OCI-LY1 (cell line): ENCODE measurements around the gene C1orf105.

Experiments
- H2AFZ ChIP-seq: fragments of 200-600 bp; sonication (generic), shearing (Covaris generic); 2 replicates; pipeline ENCODE4 v1.6.0; 2014; ENCODE audit warnings: antibody characterized with exemption, mild to moderate bottlenecking, low read length
- H3F3A ChIP-seq: fragments of 200-600 bp; sonication (generic), shearing (Covaris generic); 2 replicates; pipeline ENCODE4 v1.6.0; 2014; ENCODE audit warnings: mild to moderate bottlenecking, antibody characterized with exemption, low read length, moderate library complexity; ENCODE audit not compliant: insufficient read depth
- H3K27ac ChIP-seq: fragments of 200-600 bp; sonication (generic); 2 replicates; pipeline ENCODE4 v1.5.1; 2014; ENCODE audit warnings: low read length, mixed run types, mild to moderate bottlenecking, low read depth; ENCODE audit not compliant: poor library complexity, severe bottlenecking
- H3K27me3 ChIP-seq: fragments of 200-600 bp; sonication (generic); 2 replicates; pipeline ENCODE4 v1.6.0; 2014; ENCODE audit warnings: antibody characterized with exemption, mild to moderate bottlenecking, low read length, moderate library complexity; ENCODE audit not compliant: insufficient read depth
- H3K36me3 ChIP-seq: fragments of 200-600 bp; sonication (generic); 2 replicates; pipeline ENCODE4 v1.6.1; 2014; ENCODE audit warnings: mild to moderate bottlenecking, antibody characterized with exemption, low read length, moderate library complexity, mixed read lengths; ENCODE audit not compliant: insufficient read depth
- H3K4me1 ChIP-seq: fragments of 200-600 bp; sonication (generic); 2 replicates; pipeline ENCODE4 v1.5.1; 2014; ENCODE audit warnings: mild to moderate bottlenecking, low read length, moderate library complexity; ENCODE audit not compliant: insufficient read depth, severe bottlenecking
- H3K4me2 ChIP-seq: fragments of 200-600 bp; sonication (generic), shearing (Covaris generic); 2 replicates; pipeline ENCODE4 v1.6.1; 2014; ENCODE audit warnings: low read length
- H3K4me3 ChIP-seq: fragments of 200-600 bp; sonication (generic); 2 replicates; pipeline ENCODE4 v1.5.1; 2014; ENCODE audit warnings: low read length, low read depth, mild to moderate bottlenecking, mixed read lengths; ENCODE audit not compliant: poor library complexity, severe bottlenecking
- H3K79me2 ChIP-seq: fragments of 200-600 bp; shearing (Covaris generic); 2 replicates; pipeline ENCODE4 v1.6.1; 2016; ENCODE audit warnings: mixed run types, low read length, mixed read lengths; ENCODE audit not compliant: insufficient read depth
- H3K9ac ChIP-seq: fragments of 200-600 bp; sonication (generic), shearing (Covaris generic); 2 replicates; pipeline ENCODE4 v1.6.1; 2014; ENCODE audit warnings: mild to moderate bottlenecking, low read length, mixed read lengths
- H3K9me2 ChIP-seq: fragments of 200-600 bp; sonication (generic), shearing (Covaris generic); 2 replicates; pipeline ENCODE4 v1.6.1; 2014; ENCODE audit warnings: low read depth, mild to moderate bottlenecking, low read length, mixed read lengths
- H3K9me3 ChIP-seq: fragments of 200-600 bp; shearing (Covaris generic); 2 replicates; pipeline ENCODE4 v1.6.1; 2014; ENCODE audit warnings: low read length, mixed read lengths
- H4K20me1 ChIP-seq: fragments of 200-600 bp; sonication (generic), shearing (Covaris generic); 2 replicates; pipeline ENCODE4 v1.6.0; 2016; ENCODE audit warnings: mild to moderate bottlenecking, low read length; ENCODE audit not compliant: insufficient read depth
- CTCF ChIP-seq: fragments of 200-600 bp; sonication (generic), shearing (Covaris generic); IDR thresholded peaks from 2 replicates; pipeline ENCODE4 v1.5.1; 2017; ENCODE audit warnings: mild to moderate bottlenecking, antibody characterized with exemption, low read length, moderate library complexity, mixed read lengths
- EZH2 ChIP-seq: fragments of 200-600 bp; sonication (generic), shearing (Covaris generic); IDR thresholded peaks from 2 replicates; pipeline ENCODE4 v1.8.0; 2017; ENCODE audit warnings: borderline replicate concordance, mixed run types, mild to moderate bottlenecking, antibody characterized with exemption, low read length, moderate library complexity, mixed read lengths

C1orf105 gene

GRCh38 chr1:172394141-172394751 lies 26.2 kb upstream of the C1orf105 start:
- H3K4me2 ChIP-seq, result peak overlapping the region; percentile 62

GRCh38 chr1:172394811-172395210 lies 25.7 kb upstream of the C1orf105 start:
- H3K4me1 ChIP-seq, result peaks cover 72% of the 10 kb centered on the region
- H3K9me2 ChIP-seq, result no peaks in the 10 kb centered on the region
- TF ChIP-seq EZH2, result no peak
- TF ChIP-seq CTCF, result no peak
- no peaks in the 10 kb centered on the region for H3K27me3 ChIP-seq
- H3K27ac ChIP-seq, result peak overlapping the region; percentile 92
- H3K4me3 ChIP-seq, result no peak overlapping the region
- no peaks in the 10 kb centered on the region for H3F3A ChIP-seq
- no peaks in the 10 kb centered on the region for H3K79me2 ChIP-seq
- H2AFZ ChIP-seq, result no peak overlapping the region
- no peaks in the 10 kb centered on the region for H4K20me1 ChIP-seq
- peak overlapping the region; percentile 54; the same call in 1 of the 2 replicates for H3K9ac ChIP-seq
- no peaks in the 10 kb centered on the region for H3K36me3 ChIP-seq
- no peaks in the 10 kb centered on the region for H3K9me3 ChIP-seq
- H3K4me2 ChIP-seq, result peak overlapping the region; percentile 62; the same call in 1 of the 2 replicates

More at GRCh38 chr1:172394141-172394751, 26.2 kb upstream of the C1orf105 start:
- no peak overlapping the region for H2AFZ ChIP-seq
- no peaks in the 10 kb centered on the region for H3K9me2 ChIP-seq
- no peaks in the 10 kb centered on the region for H3K36me3 ChIP-seq
- H3F3A ChIP-seq, result no peaks in the 10 kb centered on the region
- no peaks in the 10 kb centered on the region for H3K79me2 ChIP-seq
- H3K9ac ChIP-seq, result peak overlapping the region; percentile 54
- no peaks in the 10 kb centered on the region for H3K27me3 ChIP-seq
- no peaks in the 10 kb centered on the region for H4K20me1 ChIP-seq
- no peak for TF ChIP-seq EZH2
- no peak for TF ChIP-seq CTCF
- peaks cover 70% of the 10 kb centered on the region for H3K4me1 ChIP-seq
- peak overlapping the region; percentile 31 for H3K4me3 ChIP-seq
- H3K27ac ChIP-seq, result peak overlapping the region; percentile 92
- H3K9me3 ChIP-seq, result no peaks in the 10 kb centered on the region

GRCh38 chr1:172395576-172395975 lies 24.9 kb upstream of the C1orf105 start:
- no peak overlapping the region for H3K27ac ChIP-seq

More at GRCh38 chr1:172395576-172395975, 24.9 kb upstream of the C1orf105 start:
- Histone ChIP-seq H3K4me1 (peaks cover 65% of the 10 kb centered on the region), H3K9me2 (no peaks in the 10 kb centered on the region), H2AFZ (no peak overlapping the region), H3F3A (no peaks in the 10 kb centered on the region), H3K4me2 (no peak overlapping the region), H3K79me2 (no peaks in the 10 kb centered on the region), H4K20me1 (no peaks in the 10 kb centered on the region), H3K4me3 (no peak overlapping the region), H3K9me3 (no peaks in the 10 kb centered on the region), H3K27me3 (no peaks in the 10 kb centered on the region), H3K9ac (no peak overlapping the region), H3K36me3 (no peaks in the 10 kb centered on the region)
- TF ChIP-seq CTCF, result no peak
- TF ChIP-seq EZH2, result no peak
